HG02870 (cell line): ENCODE measurements around the gene RPL18.

Experiments
- ATAC-seq: cut with Tn5 transposase; IDR thresholded peaks from one replicate; pipeline ENCODE4 v1.9.1; 2021; ENCODE audit warnings: mild to moderate bottlenecking, moderate library complexity; ENCODE audit not compliant: unreplicated experiment

RPL18 gene

DNA sequence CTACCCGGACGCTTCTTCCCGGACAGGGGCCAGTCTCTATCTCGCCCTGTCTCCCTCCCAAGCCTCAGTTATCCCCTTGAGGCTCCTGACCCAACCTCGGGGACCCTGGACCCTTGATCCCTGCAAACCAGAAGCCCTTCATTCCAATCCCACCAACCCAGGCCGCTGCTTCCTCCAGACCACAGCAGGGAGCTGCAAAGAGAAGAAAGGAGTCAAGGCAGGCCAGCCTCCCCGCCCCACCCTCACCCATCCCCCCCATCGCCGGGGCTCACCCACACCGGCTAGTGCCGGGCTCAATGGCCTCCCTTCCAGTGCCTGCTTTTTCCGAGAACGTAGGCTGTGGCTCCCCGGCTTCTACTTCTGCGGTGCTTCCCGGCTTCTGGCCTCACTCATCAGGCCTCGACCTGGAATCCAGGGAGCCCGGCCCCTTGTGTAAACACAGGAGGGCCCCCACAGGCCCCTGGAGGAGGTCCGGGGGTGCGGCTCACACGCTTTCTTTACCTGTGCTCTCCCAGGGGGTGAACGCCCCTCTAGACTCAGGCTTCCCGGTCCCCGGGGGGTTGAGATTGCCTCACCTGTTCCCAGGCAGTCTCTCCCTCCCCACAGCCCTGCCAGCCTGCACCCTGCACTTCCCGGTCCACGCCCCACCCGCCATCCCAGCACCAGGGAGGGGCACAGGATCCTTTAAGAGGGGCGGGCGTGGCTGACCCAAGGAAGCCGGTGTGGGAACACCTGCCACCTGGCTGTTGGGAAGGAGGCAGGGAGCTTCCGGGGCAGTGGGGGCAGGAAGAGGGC, 4.3 kb downstream of the RPL18 start, which contains the start of gene FAM83E:
Gene FAM83E, minus strand, starts transcription at position 641 of the 795 bp plus-strand sequence. CDS start 1,704 bp downstream, outside the sequence.
- ATAC-seq = no peak

GRCh38 chr19:48613852-48614435, 5.0 kb downstream of the RPL18 start:
- ATAC-seq = no peak

DNA sequence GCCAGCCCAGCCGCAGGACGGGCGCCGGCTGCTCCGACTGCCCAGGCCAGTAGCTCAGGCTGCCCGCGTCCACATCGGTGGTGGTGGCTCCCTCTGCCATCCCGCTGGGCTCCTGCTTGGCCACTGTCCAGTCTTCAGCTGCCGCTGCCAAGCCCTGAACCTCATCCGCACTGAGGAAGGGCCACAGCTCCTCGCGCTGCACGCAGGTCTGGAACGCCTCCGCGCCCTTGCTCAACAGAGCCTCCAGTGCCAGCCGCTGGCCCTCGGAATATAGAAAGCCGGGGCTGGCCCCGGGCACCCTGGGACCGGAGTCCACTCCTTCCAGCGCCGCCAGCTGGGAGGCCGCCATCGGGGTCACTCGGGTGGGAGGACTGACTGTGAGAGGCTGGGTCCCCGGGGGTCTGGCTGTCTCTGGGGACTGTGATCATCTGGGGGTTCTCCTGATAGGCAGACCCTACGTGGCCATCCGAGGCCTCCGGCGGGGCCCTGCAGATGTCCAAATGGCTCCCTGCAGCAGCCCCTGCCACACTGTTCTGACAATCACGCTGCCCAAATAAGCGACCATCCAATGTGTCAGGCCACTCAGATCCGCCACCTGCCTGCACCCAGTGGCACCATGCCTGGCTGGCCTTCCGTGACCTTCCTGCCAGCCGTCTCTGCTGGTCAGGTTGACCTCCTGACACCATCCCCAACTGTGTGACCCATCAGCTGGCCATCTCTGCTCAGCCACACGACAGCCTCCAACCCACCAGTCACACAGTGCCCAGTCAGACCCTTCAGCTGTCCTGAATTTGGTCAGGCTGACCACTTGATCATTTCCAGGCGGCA, 5.7 kb downstream of the RPL18 start:
- no peak for ATAC-seq

GRCh38 chr19:48611872-48612271, 7.1 kb downstream of the RPL18 start:
- no peak for ATAC-seq

- ATAC-seq = no peak
Measured at GRCh38 chr19:48609571-48610108, 9.3 kb downstream of the RPL18 start.

GRCh38 chr19:48608798-48609263, 10.1 kb downstream of the RPL18 start:
- no peak for ATAC-seq

- ATAC-seq = no peak
Measured at GRCh38 chr19:48607359-48607755, 11.6 kb downstream of the RPL18 start.

DNA sequence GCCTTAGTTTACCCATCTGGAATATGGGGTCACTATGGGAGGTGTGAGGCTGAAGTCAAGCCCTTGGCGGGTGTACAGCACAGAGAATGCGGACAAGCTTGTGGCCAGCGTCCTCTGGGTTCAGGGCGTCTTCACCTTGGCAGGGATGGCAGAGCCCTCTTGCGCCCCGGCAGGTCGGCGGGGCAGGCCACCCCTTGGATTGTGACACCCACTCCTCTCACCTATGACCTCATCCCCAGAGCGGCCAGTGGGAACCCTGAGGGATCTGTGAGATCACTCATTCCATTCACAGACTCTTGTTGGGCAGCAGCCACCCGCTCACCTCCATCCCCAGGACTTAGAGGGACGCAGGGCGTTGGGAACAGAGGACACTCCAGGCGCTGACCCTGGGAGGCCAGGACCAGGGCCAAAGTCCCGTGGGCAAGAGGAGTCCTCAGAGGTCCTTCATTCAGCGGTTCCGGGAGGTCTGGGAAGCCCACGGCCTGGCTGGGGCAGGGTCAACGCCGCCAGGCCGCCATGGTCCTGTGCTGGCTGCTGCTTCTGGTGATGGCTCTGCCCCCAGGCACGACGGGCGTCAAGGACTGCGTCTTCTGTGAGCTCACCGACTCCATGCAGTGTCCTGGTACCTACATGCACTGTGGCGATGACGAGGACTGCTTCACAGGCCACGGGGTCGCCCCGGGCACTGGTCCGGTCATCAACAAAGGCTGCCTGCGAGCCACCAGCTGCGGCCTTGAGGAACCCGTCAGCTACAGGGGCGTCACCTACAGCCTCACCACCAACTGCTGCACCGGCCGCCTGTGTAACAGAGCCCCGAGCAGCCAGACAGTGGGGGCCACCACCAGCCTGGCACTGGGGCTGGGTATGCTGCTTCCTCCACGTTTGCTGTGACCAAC, 12.3 kb downstream of the RPL18 start, which contains the start of gene SPACA4:
Gene SPACA4, plus strand, starts transcription at position 280 of the 896 bp plus-strand sequence. Its CDS starts 237 bp downstream, at position 517.
- no peak for ATAC-seq

DNA sequence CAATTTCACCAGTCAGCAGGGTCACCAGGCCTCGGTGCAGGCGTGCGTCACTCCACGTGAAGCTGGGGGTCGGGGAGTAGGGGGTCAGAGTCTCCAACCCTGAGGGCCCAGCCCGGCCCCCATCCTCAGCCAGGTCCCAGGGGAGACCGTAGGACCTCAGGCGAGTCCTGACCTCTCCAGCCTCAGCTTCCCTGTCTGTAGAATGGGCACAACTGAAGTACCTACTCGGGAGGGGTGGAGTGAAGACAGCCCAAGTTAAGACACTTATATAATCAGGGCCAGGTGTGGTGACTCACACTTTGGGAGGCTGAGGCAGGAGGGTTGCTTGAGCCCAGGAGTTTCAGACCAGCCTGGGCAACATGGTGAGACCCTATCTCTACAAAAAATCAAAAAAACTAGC, 15.1 kb downstream of the RPL18 start:
- no peak for ATAC-seq

GRCh38 chr19:48603449-48603848, 15.5 kb downstream of the RPL18 start:
- ATAC-seq = no peak

DNA sequence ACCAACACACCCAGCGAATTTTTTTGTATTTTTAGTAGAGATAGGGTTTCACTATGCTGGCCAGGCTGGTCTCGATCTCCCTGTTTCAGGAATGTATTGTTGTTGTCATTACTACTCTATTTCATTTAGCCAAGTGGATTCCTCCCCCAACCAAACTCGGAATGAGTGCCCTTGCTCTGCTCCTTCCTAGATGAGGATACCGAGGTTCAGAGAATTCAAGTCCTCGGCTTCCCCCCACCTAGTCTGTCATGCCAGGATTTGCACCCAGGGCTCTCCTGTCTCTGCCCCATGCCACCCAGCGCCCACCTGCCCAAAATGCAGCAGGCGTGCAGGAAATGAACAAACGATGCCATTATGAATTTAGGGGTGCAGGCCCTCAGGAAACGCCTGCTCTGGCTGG, 16.0 kb downstream of the RPL18 start:
- ATAC-seq = no peak

- ATAC-seq = no peak
Measured at GRCh38 chr19:48600679-48601417, 18.1 kb downstream of the RPL18 start.

GRCh38 chr19:48598996-48599700, 19.8 kb downstream of the RPL18 start:
- ATAC-seq = no peak

- no peak for ATAC-seq
Measured at GRCh38 chr19:48596679-48597465, 22.1 kb downstream of the RPL18 start.

- no peak for ATAC-seq
Measured at GRCh38 chr19:48596237-48596636, 22.7 kb downstream of the RPL18 start.

- no peak for ATAC-seq
Measured at GRCh38 chr19:48595833-48596232, 23.1 kb downstream of the RPL18 start.

GRCh38 chr19:48595171-48595570, 23.8 kb downstream of the RPL18 start:
- no peak for ATAC-seq

DNA sequence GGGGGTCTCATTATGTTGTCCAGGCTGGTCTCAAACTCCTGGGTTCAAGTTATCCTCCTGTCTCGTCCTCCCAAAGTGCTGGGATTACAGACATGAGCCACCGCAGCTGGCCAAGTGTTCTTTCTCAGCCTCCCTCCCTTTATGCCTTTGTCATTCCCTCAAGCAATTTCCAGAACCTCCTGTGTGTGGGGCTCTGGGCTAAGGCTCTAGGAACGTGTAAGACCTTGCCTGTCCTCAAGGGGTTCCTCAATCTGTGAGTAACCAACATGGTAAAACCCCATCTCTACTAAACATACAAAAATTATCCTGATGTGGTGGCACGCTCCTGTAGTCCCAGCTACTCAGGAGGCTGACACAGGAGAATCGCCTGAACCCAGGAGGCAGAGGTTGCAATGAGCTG, 28.0 kb downstream of the RPL18 start:
- no peak for ATAC-seq
